ENCODE measurements around the gene SUMO4. TPM values are rescaled to one million over a fixed set of nuclear protein-coding genes. Genes with fewer than 3 reads are reported as not detected.

Gene SUMO4
- total RNA-seq, 1 experiment from 2014 or later, result 1.8 TPM

DNA sequence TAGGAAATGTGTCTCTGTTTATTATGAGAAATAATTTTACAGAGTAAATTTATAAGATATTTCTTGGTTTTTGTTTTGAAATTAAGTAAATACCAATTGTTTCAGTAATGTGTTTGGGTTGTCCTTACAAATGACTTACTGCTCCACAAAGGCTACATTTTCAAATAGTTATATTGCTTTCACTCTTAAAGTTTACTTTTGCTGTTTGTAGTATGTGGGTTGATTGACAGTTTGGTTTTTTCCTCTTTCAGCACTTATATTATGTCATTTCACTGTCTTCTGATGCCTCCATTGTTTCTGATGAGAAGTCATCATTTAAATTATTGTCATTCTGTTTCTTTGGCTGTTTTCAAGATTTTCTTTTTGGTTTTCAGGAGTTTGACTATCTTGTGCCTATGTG is 34.9 kb upstream of the SUMO4 start:
- Histone ChIP-seq H3K4me2 (no peak overlapping the region), H3K79me2 (ENCODE audit: low read depth) (peaks cover 98% of the 10 kb centered on the region), H4K20me1 (ENCODE audit: insufficient read depth) (0 out of 2 replicates have a peak, but pooled peaks cover 5% of the 10 kb centered on the region), H3K27me3 (ENCODE audit: insufficient read depth, low read depth) (no peaks in the 10 kb centered on the region), H3K9me2 (ENCODE audit: insufficient read depth) (no peaks in the 10 kb centered on the region), H3K9me3 (ENCODE audit: insufficient read depth, low read depth) (no peaks in the 10 kb centered on the region), H3F3A (ENCODE audit: insufficient read depth, low read depth) (peaks cover 18% of the 10 kb centered on the region), H3K4me1 (replicated peaks; ENCODE audit: insufficient read depth) (peaks cover 21% of the 10 kb centered on the region), H2AFZ (no peak overlapping the region), H3K36me3 (ENCODE audit: low read depth) (peaks cover 28% of the 10 kb centered on the region), H3K4me3 (no peak overlapping the region), H3K27ac (no peak overlapping the region)
- ChIA-PET POLR2A (ENCODE audit: unreplicated experiment) (no interaction called here), CTCF (no interaction called here)
- intact Hi-C loops (cut with micrococcal nuclease; ENCODE audit: unreplicated experiment), result no loop called here
- no TSS peak for BruUV-seq (replicated peaks)
- DNase-seq, result no peak
- TF ChIP-seq CTCF (conservative IDR thresholded peaks at IDR 0.05), result no peak
- no peak for TF ChIP-seq EZH2 (IDR thresholded peaks at IDR 0.05; ENCODE audit: low read depth)

DNA sequence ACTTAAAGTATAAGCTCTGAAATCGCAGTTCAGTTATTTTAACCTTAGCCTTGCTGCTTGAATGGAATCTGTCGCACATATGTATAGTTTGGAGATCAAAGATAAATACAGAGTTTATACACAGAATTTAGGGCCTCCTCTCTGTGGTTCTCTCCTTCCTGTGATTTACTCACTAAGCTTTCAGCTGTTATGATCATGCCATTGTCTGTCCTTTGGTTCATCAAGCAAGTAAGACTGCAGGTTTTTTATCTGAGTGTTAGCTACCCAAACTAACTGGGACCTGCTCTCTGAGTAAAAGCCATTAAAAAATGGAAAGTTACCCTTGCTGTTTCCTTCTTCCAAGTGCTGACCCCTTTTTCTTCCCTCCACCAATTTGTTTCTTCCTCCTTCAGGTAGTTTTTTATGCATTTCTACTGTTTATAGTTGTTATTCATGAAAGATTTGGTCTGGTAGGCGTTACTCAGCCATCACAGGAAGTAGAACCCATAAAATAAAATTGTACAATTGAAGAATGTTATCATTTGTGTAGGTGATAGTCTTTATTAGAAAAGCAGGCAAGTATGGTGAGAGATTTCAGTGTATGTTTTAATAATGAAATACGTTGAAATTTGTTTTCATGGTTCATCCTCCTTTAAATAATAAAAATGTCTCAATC is 33.7 kb upstream of the SUMO4 start:
- H3K9me3 ChIP-seq (ENCODE audit: insufficient read depth, low read depth), result no peaks in the 10 kb centered on the region
- no peak for TF ChIP-seq CTCF (conservative IDR thresholded peaks at IDR 0.05)
- no peak for TF ChIP-seq EZH2 (IDR thresholded peaks at IDR 0.05; ENCODE audit: low read depth)
- no peaks in the 10 kb centered on the region for H3K27me3 ChIP-seq (ENCODE audit: insufficient read depth, low read depth)
- no peak overlapping the region for H3K27ac ChIP-seq
- CTCF ChIA-PET, result interaction anchor here (0.6 kb wide), 1 partner anchor 1123 kb away, joined by 4 read pairs; no protein-coding TSS in a partner anchor
- DNase-seq, result no peak
- POLR2A ChIA-PET (ENCODE audit: unreplicated experiment), result no interaction called here
- BruUV-seq (replicated peaks), result no TSS peak
- H3K79me2 ChIP-seq (ENCODE audit: low read depth), result peaks cover 96% of the 10 kb centered on the region
- no peak overlapping the region for H2AFZ ChIP-seq
- H3K9me2 ChIP-seq (ENCODE audit: insufficient read depth), result no peaks in the 10 kb centered on the region
- no peak overlapping the region for H3K4me2 ChIP-seq
- no peak overlapping the region for H3K4me3 ChIP-seq
- intact Hi-C loops (cut with micrococcal nuclease; ENCODE audit: unreplicated experiment), result no loop called here
- peaks cover 18% of the 10 kb centered on the region for H3F3A ChIP-seq (ENCODE audit: insufficient read depth, low read depth)
- H4K20me1 ChIP-seq (ENCODE audit: insufficient read depth), result 0 out of 2 replicates have a peak, but pooled peaks cover 5% of the 10 kb centered on the region
- H3K36me3 ChIP-seq (ENCODE audit: low read depth), result peaks cover 34% of the 10 kb centered on the region
- H3K4me1 ChIP-seq (replicated peaks; ENCODE audit: insufficient read depth), result peaks cover 21% of the 10 kb centered on the region

DNA sequence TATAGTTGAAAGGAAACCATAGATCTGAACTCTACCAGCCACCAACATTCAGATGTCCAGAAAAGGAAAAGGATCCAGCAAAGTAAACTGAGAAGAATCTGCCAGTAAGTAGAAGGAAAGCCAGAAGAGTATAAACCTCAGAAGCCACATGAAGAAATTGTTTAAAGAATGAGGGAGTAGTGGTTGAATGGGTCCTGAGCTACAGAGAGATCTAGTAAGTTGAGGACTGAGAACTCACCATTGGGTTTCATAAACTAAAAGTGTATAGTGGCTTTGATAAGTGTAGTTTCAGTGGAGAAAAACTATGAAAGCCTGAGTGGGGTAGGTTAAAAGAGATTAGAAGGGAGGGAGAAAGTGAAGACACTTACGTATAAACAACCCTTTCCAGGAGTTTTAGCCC is 32.0 kb upstream of the SUMO4 start:
- no TSS peak for BruUV-seq (replicated peaks)
- no peak for TF ChIP-seq EZH2 (IDR thresholded peaks at IDR 0.05; ENCODE audit: low read depth)
- no peak for TF ChIP-seq CTCF (conservative IDR thresholded peaks at IDR 0.05)
- intact Hi-C loops (cut with micrococcal nuclease; ENCODE audit: unreplicated experiment), result no loop called here
- Histone ChIP-seq H3K4me3 (no peak overlapping the region), H3K9me3 (ENCODE audit: insufficient read depth, low read depth) (no peaks in the 10 kb centered on the region), H3K27me3 (ENCODE audit: insufficient read depth, low read depth) (no peaks in the 10 kb centered on the region), H4K20me1 (ENCODE audit: insufficient read depth) (0 out of 2 replicates have a peak, but pooled peaks cover 5% of the 10 kb centered on the region), H2AFZ (no peak overlapping the region), H3K9me2 (ENCODE audit: insufficient read depth) (no peaks in the 10 kb centered on the region), H3F3A (ENCODE audit: insufficient read depth, low read depth) (peaks cover 3% of the 10 kb centered on the region; the same call in 1 of the 2 replicates), H3K79me2 (ENCODE audit: low read depth) (peaks cover 93% of the 10 kb centered on the region), H3K4me2 (no peak overlapping the region), H3K36me3 (ENCODE audit: low read depth) (peaks cover 25% of the 10 kb centered on the region), H3K4me1 (replicated peaks; ENCODE audit: insufficient read depth) (peaks cover 13% of the 10 kb centered on the region), H3K27ac (no peak overlapping the region)
- ChIA-PET POLR2A (ENCODE audit: unreplicated experiment) (no interaction called here), CTCF (interaction anchor here (0.6 kb wide), 1 partner anchor 31 kb away, joined by 3 read pairs; no protein-coding TSS in a partner anchor)
- DNase-seq, result no peak

All from PC-9 (cell line).